ENCODE data around the gene ARRDC2.

The ARRDC2 gene

GRCh38 chr19:18008814-18009213 is 844 bp downstream of the ARRDC2 start:
- H3K27me3 ChIP-seq (ENCODE audit: low read depth, low read length), result no peaks in the 10 kb centered on the region
- peak overlapping the region; percentile 39 to 76 for H3K4me3 ChIP-seq (ENCODE audit: low read depth in 1 of 2, low read length in 2 of 2)
- no peak overlapping the region for H3K27ac ChIP-seq (ENCODE audit: low read length)
- no peaks in the 10 kb centered on the region for H3K9me3 ChIP-seq (ENCODE audit: control insufficient read depth in 1 of 2, low read length in 2 of 2)
- peaks cover 24 to 36% of the 10 kb centered on the region in 2 donors for H3K36me3 ChIP-seq (ENCODE audit: control insufficient read depth in 1 of 2, insufficient read depth in 2 of 2, low read length in 2 of 2)
- peaks cover 0 to 20% of the 10 kb centered on the region in 2 donors for H3K4me1 ChIP-seq (ENCODE audit: control insufficient read depth in 1 of 2, insufficient read depth in 2 of 2, low read length in 2 of 2)

- Histone ChIP-seq H3K4me1 (ENCODE audit: control insufficient read depth in 1 of 2, insufficient read depth in 2 of 2, low read length in 2 of 2) (peaks cover 0 to 20% of the 10 kb centered on the region in 2 donors), H3K27me3 (ENCODE audit: low read depth, low read length) (no peaks in the 10 kb centered on the region), H3K4me3 (ENCODE audit: low read depth in 1 of 2, low read length in 2 of 2) (peak overlapping the region in 1 of 2 donors; percentile 76), H3K27ac (ENCODE audit: low read length) (no peak overlapping the region), H3K9me3 (ENCODE audit: control insufficient read depth in 1 of 2, low read length in 2 of 2) (no peaks in the 10 kb centered on the region), H3K36me3 (ENCODE audit: control insufficient read depth in 1 of 2, insufficient read depth in 2 of 2, low read length in 2 of 2) (peaks cover 24 to 41% of the 10 kb centered on the region in 2 donors)
Measured at GRCh38 chr19:18009412-18010066, 1.6 kb downstream of the ARRDC2 start.

- no peaks in the 10 kb centered on the region for H3K9me3 ChIP-seq (ENCODE audit: control insufficient read depth in 1 of 2, low read length in 2 of 2)
- peak overlapping the region in 1 of 2 donors; percentile 30 for H3K4me3 ChIP-seq (ENCODE audit: low read depth in 1 of 2, low read length in 2 of 2)
- peaks cover 24 to 41% of the 10 kb centered on the region in 2 donors for H3K36me3 ChIP-seq (ENCODE audit: control insufficient read depth in 1 of 2, insufficient read depth in 2 of 2, low read length in 2 of 2)
- H3K27ac ChIP-seq (ENCODE audit: low read length), result no peak overlapping the region
- H3K27me3 ChIP-seq (ENCODE audit: low read depth, low read length), result no peaks in the 10 kb centered on the region
- H3K4me1 ChIP-seq (ENCODE audit: control insufficient read depth in 1 of 2, insufficient read depth in 2 of 2, low read length in 2 of 2), result peaks cover 0 to 20% of the 10 kb centered on the region in 2 donors
Measured at GRCh38 chr19:18010149-18010548, 2.2 kb downstream of the ARRDC2 start.

GRCh38 chr19:18013210-18014111 is 5.5 kb downstream of the ARRDC2 start:
- peaks cover 0 to 8% of the 10 kb centered on the region in 2 donors for H3K4me1 ChIP-seq (ENCODE audit: control insufficient read depth in 1 of 2, insufficient read depth in 2 of 2, low read length in 2 of 2)
- no peaks in the 10 kb centered on the region for H3K9me3 ChIP-seq (ENCODE audit: control insufficient read depth in 1 of 2, low read length in 2 of 2)
- no peak overlapping the region for H3K4me3 ChIP-seq (ENCODE audit: low read depth in 1 of 2, low read length in 2 of 2)
- H3K27ac ChIP-seq (ENCODE audit: low read length), result no peak overlapping the region
- H3K27me3 ChIP-seq (ENCODE audit: low read depth, low read length), result no peaks in the 10 kb centered on the region
- H3K36me3 ChIP-seq (ENCODE audit: control insufficient read depth in 1 of 2, insufficient read depth in 2 of 2, low read length in 2 of 2), result peaks cover 24 to 41% of the 10 kb centered on the region in 2 donors

GRCh38 chr19:18014197-18014596 is 6.2 kb downstream of the ARRDC2 start:
- Histone ChIP-seq H3K36me3 (ENCODE audit: control insufficient read depth in 1 of 2, insufficient read depth in 2 of 2, low read length in 2 of 2) (peaks cover 24 to 41% of the 10 kb centered on the region in 2 donors), H3K4me1 (ENCODE audit: control insufficient read depth in 1 of 2, insufficient read depth in 2 of 2, low read length in 2 of 2) (peaks cover 0 to 6% of the 10 kb centered on the region in 2 donors), H3K27ac (ENCODE audit: low read length) (no peak overlapping the region), H3K4me3 (ENCODE audit: low read depth in 1 of 2, low read length in 2 of 2) (no peak overlapping the region), H3K9me3 (ENCODE audit: control insufficient read depth in 1 of 2, low read length in 2 of 2) (no peaks in the 10 kb centered on the region), H3K27me3 (ENCODE audit: low read depth, low read length) (no peaks in the 10 kb centered on the region)

GRCh38 chr19:18016209-18016910 is 8.4 kb downstream of the ARRDC2 start:
- Histone ChIP-seq H3K9me3 (ENCODE audit: control insufficient read depth in 1 of 2, low read length in 2 of 2) (no peaks in the 10 kb centered on the region), H3K27me3 (ENCODE audit: low read depth, low read length) (no peaks in the 10 kb centered on the region), H3K36me3 (ENCODE audit: control insufficient read depth in 1 of 2, insufficient read depth in 2 of 2, low read length in 2 of 2) (peaks cover 14 to 22% of the 10 kb centered on the region in 2 donors), H3K4me1 (ENCODE audit: control insufficient read depth in 1 of 2, insufficient read depth in 2 of 2, low read length in 2 of 2) (peaks cover 7 to 10% of the 10 kb centered on the region in 2 donors), H3K27ac (ENCODE audit: low read length) (no peak overlapping the region), H3K4me3 (ENCODE audit: low read depth in 1 of 2, low read length in 2 of 2) (no peak overlapping the region)

- H3K36me3 ChIP-seq (ENCODE audit: control insufficient read depth in 1 of 2, insufficient read depth in 2 of 2, low read length in 2 of 2), result peaks cover 14 to 19% of the 10 kb centered on the region in 2 donors
- H3K4me1 ChIP-seq (ENCODE audit: control insufficient read depth in 1 of 2, insufficient read depth in 2 of 2, low read length in 2 of 2), result peaks cover 7 to 11% of the 10 kb centered on the region in 2 donors
- H3K4me3 ChIP-seq (ENCODE audit: low read depth in 1 of 2, low read length in 2 of 2), result no peak overlapping the region
- H3K9me3 ChIP-seq (ENCODE audit: control insufficient read depth in 1 of 2, low read length in 2 of 2), result no peaks in the 10 kb centered on the region
- H3K27ac ChIP-seq (ENCODE audit: low read length), result peak overlapping the region; percentile 23
- H3K27me3 ChIP-seq (ENCODE audit: low read depth, low read length), result no peaks in the 10 kb centered on the region
Measured at GRCh38 chr19:18017275-18018083, 9.5 kb downstream of the ARRDC2 start.

GRCh38 chr19:18020212-18021085 is 12.5 kb downstream of the ARRDC2 start:
- peak overlapping the region in 1 of 2 donors; percentile 17 for H3K4me3 ChIP-seq (ENCODE audit: low read depth in 1 of 2, low read length in 2 of 2)

GRCh38 chr19:18021121-18021755 is 13.3 kb downstream of the ARRDC2 start:
- Histone ChIP-seq H3K4me3 (ENCODE audit: low read depth in 1 of 2, low read length in 2 of 2) (peak overlapping the region in 1 of 2 donors; percentile 17), H3K27me3 (ENCODE audit: low read depth, low read length) (no peaks in the 10 kb centered on the region), H3K9me3 (ENCODE audit: control insufficient read depth in 1 of 2, low read length in 2 of 2) (no peaks in the 10 kb centered on the region), H3K36me3 (ENCODE audit: control insufficient read depth in 1 of 2, insufficient read depth in 2 of 2, low read length in 2 of 2) (no peaks in the 10 kb centered on the region), H3K27ac (ENCODE audit: low read length) (peak overlapping the region; percentile 45), H3K4me1 (ENCODE audit: control insufficient read depth in 1 of 2, insufficient read depth in 2 of 2, low read length in 2 of 2) (peaks cover 7 to 11% of the 10 kb centered on the region in 2 donors)

More at GRCh38 chr19:18020212-18021085, 12.5 kb downstream of the ARRDC2 start:
- no peaks in the 10 kb centered on the region for H3K36me3 ChIP-seq (ENCODE audit: control insufficient read depth in 1 of 2, insufficient read depth in 2 of 2, low read length in 2 of 2)
- no peaks in the 10 kb centered on the region for H3K9me3 ChIP-seq (ENCODE audit: control insufficient read depth in 1 of 2, low read length in 2 of 2)
- peak overlapping the region; percentile 45 for H3K27ac ChIP-seq (ENCODE audit: low read length)
- peaks cover 7 to 11% of the 10 kb centered on the region in 2 donors for H3K4me1 ChIP-seq (ENCODE audit: control insufficient read depth in 1 of 2, insufficient read depth in 2 of 2, low read length in 2 of 2)
- no peaks in the 10 kb centered on the region for H3K27me3 ChIP-seq (ENCODE audit: low read depth, low read length)

Measured in muscle layer of duodenum (tissue), 2 donors.